ENCODE measurements around the gene CDC25B.
A peak's percentile ranks its signal among the peaks of the same experiment; 100 is the strongest.

CDC25B gene

DNA sequence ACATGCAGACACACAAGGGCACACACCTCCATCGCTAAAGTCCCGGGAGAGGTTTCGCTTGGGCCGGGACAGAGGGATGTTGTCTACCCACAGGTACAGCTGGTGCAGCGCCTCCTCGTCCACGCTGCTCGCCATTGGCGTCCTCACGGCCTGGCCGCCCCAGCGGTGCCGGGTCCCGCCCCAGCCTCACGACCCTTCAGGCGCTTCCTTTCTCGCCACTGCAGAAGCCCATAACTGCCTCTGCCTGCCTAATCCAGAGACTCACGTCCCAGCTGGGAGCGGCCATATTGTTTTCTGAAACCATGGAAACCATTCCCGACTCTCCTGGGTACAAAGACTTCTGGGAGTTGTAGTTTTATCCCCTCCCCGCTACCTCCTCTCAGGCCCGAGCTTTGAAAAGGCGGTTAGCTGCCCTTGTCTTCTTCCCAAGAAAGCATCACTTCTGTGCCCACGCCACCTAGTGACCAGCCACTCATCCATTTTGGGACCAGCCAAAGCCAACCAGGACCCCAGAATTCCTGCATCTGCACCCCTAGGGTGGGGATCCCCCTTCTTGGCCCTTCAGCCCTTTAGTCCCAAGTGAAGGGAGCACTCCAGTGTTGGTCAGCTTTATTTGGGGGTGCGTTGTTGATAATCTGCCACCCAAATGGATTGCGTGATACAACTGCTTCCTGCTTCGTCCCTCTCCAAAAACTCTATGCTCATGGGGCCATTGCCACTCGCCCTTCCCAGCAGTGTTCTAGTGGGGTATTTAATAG is 14.8 kb upstream of the CDC25B start, which contains the start of gene SPEF1:
Gene SPEF1, minus strand, starts transcription at position 296 of the 758 bp plus-strand sequence. Its CDS starts 161 bp downstream, at position 135.
- DNase-seq (ENCODE audit: low read depth) = peak; percentile 68
- H3K4me3 ChIP-seq (ENCODE audit: low read length) = peak within 1 kb of the TSS; percentile 52
- TF ChIP-seq, protein P1, sequence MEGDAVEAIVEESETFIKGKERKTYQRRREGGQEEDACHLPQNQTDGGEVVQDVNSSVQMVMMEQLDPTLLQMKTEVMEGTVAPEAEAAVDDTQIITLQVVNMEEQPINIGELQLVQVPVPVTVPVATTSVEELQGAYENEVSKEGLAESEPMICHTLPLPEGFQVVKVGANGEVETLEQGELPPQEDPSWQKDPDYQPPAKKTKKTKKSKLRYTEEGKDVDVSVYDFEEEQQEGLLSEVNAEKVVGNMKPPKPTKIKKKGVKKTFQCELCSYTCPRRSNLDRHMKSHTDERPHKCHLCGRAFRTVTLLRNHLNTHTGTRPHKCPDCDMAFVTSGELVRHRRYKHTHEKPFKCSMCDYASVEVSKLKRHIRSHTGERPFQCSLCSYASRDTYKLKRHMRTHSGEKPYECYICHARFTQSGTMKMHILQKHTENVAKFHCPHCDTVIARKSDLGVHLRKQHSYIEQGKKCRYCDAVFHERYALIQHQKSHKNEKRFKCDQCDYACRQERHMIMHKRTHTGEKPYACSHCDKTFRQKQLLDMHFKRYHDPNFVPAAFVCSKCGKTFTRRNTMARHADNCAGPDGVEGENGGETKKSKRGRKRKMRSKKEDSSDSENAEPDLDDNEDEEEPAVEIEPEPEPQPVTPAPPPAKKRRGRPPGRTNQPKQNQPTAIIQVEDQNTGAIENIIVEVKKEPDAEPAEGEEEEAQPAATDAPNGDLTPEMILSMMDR (conservative IDR thresholded peaks at IDR 0.05; ENCODE audit: low read depth, low read length) = peak; percentile 52

- TF ChIP-seq, protein P1 (conservative IDR thresholded peaks at IDR 0.05; ENCODE audit: low read depth, low read length) = no peak
- no peak for DNase-seq (ENCODE audit: low read depth)
- no peak overlapping the region for H3K4me3 ChIP-seq (ENCODE audit: low read length)
Observed at GRCh38 chr20:3782597-3782996, 13.5 kb upstream of the CDC25B start.

DNA sequence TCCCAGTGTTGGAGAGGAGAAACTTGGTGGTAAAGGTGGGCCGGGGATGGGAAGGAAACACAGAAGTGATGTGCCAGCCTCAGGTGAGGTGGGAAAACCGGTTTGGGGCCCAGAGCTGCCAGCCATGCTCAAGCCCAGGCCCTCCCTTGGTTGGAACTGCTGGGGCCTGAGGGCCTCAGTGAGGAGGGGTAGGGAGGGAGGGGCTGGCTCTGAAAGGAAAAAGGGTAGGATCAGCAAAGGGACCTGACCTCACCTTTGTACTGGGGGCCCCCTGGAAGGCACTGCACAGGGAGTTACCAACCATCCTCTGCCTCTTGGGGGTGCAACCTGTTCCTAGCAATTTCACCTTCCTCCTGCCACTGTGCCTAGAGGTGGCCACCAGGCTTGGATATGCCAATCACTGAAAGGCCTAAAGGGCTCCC is 13.0 kb upstream of the CDC25B start:
- DNase-seq (ENCODE audit: low read depth) = no peak
- TF ChIP-seq, protein P1 (conservative IDR thresholded peaks at IDR 0.05; ENCODE audit: low read depth, low read length) = no peak
- H3K4me3 ChIP-seq (ENCODE audit: low read length) = no peak overlapping the region

GRCh38 chr20:3783511-3784195 is 12.5 kb upstream of the CDC25B start:
- H3K4me3 ChIP-seq (ENCODE audit: low read length) = no peak overlapping the region
- TF ChIP-seq, protein P1 (conservative IDR thresholded peaks at IDR 0.05; ENCODE audit: low read depth, low read length) = no peak
- no peak for DNase-seq (ENCODE audit: low read depth)

DNA sequence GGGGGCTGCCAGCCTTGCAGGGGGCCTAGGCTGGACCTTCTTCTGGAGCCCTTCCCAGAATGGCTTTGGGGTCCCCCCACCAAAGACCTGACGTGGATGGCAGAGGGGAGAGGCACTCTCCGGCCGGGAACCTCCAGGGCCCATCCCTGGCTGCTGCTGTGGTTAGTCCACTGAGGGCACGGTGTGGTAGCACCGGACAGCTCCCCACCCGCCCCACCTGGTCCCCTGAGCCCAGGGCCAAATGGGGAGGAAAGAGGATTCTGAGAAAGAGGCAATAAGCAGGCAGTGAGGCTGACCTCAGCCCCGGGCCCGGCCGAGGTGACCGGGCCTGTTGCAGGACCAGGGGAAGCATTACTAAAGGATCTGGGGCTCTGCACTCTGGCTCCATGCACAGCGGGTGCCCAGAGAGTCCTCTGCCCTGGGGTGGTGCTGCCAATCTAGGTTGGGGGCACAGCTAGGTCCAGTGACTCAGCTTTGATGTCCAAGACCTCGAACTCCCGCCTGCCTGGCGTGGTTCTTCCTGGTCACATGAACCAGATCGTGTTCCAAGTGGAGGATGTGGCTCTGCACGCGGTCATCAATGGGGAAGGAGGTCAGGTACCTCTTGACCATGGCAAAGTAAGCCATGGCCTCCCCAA is 11.8 kb upstream of the CDC25B start:
- no peak for DNase-seq (ENCODE audit: low read depth)

DNA sequence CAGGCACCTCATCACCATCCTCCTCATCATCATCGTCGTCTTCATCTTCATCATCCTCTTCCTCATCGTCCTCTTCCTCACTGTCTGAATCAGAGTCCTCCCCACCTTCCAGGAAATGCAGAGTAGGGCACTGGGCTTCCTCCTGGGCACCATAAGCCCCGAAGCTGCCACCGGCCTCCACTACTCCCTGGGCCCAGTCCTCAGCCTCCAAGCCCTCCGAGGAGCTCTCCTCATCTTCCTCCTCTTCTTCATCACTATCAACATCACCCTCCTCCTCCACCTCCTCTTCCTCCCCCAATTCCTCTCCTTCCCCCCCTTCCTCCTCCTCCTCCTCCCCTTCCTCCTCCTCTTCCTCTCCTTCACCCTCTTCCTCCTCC is 11.3 kb upstream of the CDC25B start:
- no peak for DNase-seq (ENCODE audit: low read depth)
- no peak overlapping the region for H3K4me3 ChIP-seq (ENCODE audit: low read length)
- TF ChIP-seq, protein P1 (conservative IDR thresholded peaks at IDR 0.05; ENCODE audit: low read depth, low read length) = no peak

More for the DNA sequence above, 11.8 kb upstream of the CDC25B start:
- H3K4me3 ChIP-seq (ENCODE audit: low read length) = no peak overlapping the region
- TF ChIP-seq, protein P1 (conservative IDR thresholded peaks at IDR 0.05; ENCODE audit: low read depth, low read length) = no peak
